Smooth muscle cell (in vitro differentiated cells): ENCODE results near the gene ACSBG1. TPM values are rescaled to one million over a fixed set of nuclear protein-coding genes. Genes with fewer than 3 reads are reported as not detected.

Experiments used
- polyA plus RNA-seq: library from polyadenylated mRNA; unstranded; fragments of >200 nt; fragmentation: Nextera tagmentation; extraction: Ambion mirVana; gene quantifications from 2 replicates; pipeline ENCODE4 v1.2.1, GENCODE V29; 2016
- total RNA-seq: library from RNA; depleted of rRNA; stranded (reverse); fragments of >200 nt; gene quantifications from 2 replicates; pipeline ENCODE4 v1.2.3, GENCODE V29; 2014

The ACSBG1 gene
- total and polyA plus RNA-seq, 2 experiments from 2014 or later, result under 0.01 to 0.22 TPM

Other genes starting within 250 kb of the ACSBG1 start
- 19.4 and 31.9 TPM in 2 replicates for gene TBC1D2B, start 156.9 kb downstream of the ACSBG1 start, total RNA-seq
- 14.2 and 16.1 TPM in 2 replicates for gene TBC1D2B, start 156.9 kb downstream of the ACSBG1 start, polyA plus RNA-seq
- not detected in 2 replicates for gene SH2D7, start 142.0 kb downstream of the ACSBG1 start, total RNA-seq
- gene SH2D7, start 142.0 kb downstream of the ACSBG1 start, polyA plus RNA-seq, result 0.07 and 0.34 TPM in 2 replicates
- gene CIB2, start 103.1 kb downstream of the ACSBG1 start, total RNA-seq, result 17.7 and 20.9 TPM in 2 replicates
- gene CIB2, start 103.1 kb downstream of the ACSBG1 start, polyA plus RNA-seq, result 21.7 and 29.3 TPM in 2 replicates
- gene IDH3A, start 85.2 kb downstream of the ACSBG1 start, total RNA-seq, result 56.9 and 74.5 TPM in 2 replicates
- 31.3 and 33.6 TPM in 2 replicates for gene IDH3A, start 85.2 kb downstream of the ACSBG1 start, polyA plus RNA-seq
- gene DNAJA4, start 30.0 kb upstream of the ACSBG1 start, total RNA-seq, result 2.7 and 3.2 TPM in 2 replicates
- 4.0 and 5.8 TPM in 2 replicates for gene DNAJA4, start 30.0 kb upstream of the ACSBG1 start, polyA plus RNA-seq
- 63.6 and 67.4 TPM in 2 replicates for gene SKIC8, start 65.0 kb upstream of the ACSBG1 start, total RNA-seq
- gene SKIC8, start 65.0 kb upstream of the ACSBG1 start, polyA plus RNA-seq, result 64.5 and 72.9 TPM in 2 replicates
- 1.2 and 12.9 TPM in 2 replicates for gene CRABP1, start 105.8 kb upstream of the ACSBG1 start, total RNA-seq
- 1.8 and 8.8 TPM in 2 replicates for gene CRABP1, start 105.8 kb upstream of the ACSBG1 start, polyA plus RNA-seq
- gene IREB2, start 203.7 kb upstream of the ACSBG1 start, total RNA-seq, result 34.3 and 52.0 TPM in 2 replicates
- 13.6 and 14.1 TPM in 2 replicates for gene IREB2, start 203.7 kb upstream of the ACSBG1 start, polyA plus RNA-seq